Iris pigment epithelial cell (primary cell): ENCODE results near the gene WDFY1.
"Not testable (repeated sequence)": the region's sequence is repeated elsewhere in the genome, so short reads cannot be mapped to it uniquely, and the experiment has no call there.

Experiments used
- DNase-seq: peaks from one replicate; pipeline ENCODE4 v3.0.0-alpha.2; 2011; ENCODE audit warnings: low read depth

WDFY1 gene

DNA sequence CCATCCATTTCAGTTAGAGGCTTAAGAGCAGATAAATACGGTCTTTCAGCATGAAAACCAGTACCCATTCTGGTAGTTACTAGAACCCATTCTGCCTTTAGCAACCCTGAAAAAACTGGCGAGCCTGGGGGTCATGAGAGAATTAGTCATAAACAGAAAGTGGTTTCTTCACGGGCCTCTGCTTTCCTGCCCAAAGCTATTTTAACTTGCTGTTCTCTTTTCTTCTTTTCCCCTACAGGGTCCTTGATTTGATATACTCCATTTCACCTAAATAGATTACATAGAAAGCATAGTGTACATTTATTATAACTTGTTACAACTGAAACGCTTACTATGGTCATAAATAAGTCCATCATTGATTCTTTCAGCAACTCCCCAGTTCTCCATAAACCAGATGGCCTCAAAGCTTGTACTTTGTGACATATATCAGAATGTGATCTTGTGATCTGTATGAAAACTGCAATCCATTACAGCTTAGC is 48.3 kb downstream of the WDFY1 start:
- DNase-seq, result peak; percentile 54

DNA sequence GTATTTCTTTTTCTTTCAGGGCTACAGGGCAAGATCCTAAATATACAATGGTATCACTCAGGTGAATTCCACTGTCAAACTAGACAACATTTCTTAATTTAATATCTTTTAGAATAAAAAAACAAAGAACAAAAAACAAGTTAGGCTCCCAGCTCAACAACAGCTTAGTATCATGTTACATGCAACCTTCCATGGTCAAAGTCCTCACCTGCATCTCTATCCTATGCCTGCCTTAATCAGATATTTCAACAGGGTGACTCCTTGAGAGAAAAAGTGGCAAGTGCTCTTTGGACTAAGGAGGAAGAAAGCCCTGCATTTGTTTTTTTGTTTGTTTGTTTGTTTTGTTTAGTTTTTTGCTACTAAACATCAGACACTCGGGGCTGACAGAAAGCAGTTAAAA is 50.2 kb downstream of the WDFY1 start:
- DNase-seq, result no peak

DNA sequence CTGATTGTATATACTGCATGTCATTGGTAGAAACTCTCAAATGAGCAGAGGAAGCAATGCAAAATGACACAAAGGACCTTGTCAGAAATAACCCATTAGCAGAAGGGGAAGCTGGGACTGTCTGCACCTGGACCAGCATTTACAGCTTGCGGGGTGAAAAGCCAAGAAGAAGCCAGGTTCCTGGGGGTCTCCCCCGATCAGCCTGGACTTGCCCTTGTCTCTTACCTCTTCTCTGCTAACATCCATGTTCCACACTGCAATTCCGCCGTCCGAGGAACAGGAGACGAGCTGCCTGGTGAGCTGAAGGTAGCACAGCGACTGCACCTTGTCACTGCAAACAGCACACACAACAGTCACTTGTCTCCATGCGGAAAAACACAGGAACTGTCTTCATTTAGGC is 51.1 kb downstream of the WDFY1 start:
- no peak for DNase-seq

DNA sequence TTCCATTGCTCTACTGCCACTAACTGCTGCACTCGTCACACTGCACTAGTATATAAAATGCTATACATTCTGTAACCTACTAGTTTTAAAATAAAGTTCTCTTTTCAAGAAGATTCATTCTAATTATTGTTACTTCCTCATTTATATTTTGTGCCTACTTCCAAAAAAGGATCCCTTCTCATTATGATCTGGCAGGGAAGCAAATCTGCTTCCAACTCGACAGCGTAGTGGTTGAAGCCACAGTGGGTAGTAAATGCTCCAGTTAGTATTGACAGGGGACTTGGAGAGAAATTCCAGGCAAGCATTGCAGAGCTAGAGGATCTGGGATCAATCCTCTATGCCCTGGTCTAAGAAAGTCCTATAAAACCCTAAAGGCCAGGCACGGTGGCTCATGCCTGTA is 54.4 kb downstream of the WDFY1 start:
- DNase-seq, result no peak

DNA sequence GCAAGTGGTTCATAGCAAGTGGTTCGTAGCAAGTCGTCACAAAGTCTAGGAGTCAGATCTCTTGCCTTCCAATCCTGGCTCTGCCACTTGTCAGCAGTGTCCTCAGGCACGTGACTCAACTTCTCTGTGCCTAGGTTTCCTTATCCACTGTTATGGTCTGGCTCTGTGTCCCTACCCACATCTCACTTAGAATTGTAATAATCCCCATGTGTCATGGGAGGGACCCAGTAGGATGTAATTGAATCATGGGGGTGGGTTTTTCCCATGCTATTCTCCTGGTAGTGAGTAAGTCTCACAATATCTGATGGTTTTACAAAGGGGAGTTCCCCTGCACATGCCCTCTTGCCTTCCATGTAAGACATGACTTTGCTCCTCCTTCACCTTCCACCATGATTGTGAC is 55.9 kb downstream of the WDFY1 start:
- DNase-seq, result no peak

DNA sequence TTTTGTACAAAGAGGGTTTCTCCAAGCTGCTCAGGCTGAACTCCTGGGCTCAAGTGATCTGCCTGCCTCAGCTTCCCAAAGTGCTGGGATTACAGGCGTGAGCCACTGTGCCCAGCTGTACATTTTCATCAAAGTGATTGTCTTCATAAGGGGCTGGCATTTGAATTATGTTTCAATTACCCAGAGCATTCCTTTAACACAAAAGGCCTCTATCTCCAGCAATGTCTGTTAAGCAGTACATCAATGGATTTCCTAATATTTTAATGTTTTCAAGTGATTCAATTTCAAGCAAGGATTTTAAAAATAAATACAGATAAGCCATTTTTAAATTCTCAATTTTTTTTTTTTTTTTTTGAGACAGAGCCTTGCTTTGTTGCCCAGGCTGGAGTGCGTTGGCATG is 56.9 kb downstream of the WDFY1 start:
- no peak for DNase-seq

DNA sequence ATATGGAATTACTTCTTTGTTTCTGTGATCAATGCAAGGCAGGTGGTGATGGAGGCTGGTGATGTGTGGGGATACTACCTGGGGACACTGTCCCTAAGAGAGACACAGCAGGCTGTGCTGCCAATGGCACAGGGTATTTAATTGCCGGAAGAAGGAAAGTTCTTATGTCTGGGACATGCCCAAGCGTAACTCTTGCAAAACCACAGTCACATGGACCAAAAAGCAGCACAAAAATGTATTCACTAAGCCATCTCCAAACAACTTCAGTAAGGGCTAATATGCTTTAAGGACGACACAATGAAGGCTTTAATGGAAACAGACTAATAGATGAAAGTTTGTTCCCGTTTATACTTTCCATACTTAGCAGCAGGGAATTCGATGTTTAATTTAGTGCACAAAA is 58.0 kb downstream of the WDFY1 start:
- peak; percentile 83 for DNase-seq

DNA sequence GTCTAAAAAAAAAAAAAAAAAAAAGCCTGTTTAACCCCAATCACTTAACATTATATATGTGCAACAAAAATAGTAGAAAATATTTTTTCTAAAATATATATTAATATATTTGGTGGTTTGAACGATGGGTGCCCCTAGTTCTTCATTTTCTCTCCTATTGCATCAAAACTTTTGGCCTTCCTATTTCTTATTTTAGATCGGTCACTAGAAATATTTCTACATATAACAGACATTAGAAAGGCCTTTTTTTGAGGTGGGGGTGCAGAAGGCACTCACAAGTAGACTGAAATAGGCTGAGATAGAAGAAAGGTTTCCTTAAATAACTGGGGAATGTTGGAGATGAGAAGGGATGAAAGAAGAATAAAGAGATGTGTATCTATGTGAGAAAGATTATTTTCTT is 58.4 kb downstream of the WDFY1 start:
- DNase-seq, result no peak

DNA sequence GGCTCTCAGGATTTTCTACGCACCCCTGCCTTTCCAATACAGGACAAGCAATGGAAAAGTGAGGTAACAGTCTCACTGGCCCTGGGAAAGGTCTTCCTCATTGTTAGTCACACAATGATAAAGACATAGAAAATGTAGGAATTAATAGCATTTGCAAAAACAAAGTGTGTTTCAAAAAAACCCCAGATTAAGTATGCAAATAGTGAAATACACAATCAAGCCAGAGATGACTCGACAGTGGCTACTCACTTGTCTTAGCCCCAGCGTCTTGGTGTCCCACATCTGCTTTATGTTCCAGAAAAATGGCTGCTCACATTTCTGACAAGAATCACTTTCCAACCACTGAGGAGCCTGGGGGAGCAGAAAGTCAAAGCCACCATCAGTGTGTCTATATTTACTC is 60.7 kb downstream of the WDFY1 start:
- DNase-seq, result peak; percentile 29

DNA sequence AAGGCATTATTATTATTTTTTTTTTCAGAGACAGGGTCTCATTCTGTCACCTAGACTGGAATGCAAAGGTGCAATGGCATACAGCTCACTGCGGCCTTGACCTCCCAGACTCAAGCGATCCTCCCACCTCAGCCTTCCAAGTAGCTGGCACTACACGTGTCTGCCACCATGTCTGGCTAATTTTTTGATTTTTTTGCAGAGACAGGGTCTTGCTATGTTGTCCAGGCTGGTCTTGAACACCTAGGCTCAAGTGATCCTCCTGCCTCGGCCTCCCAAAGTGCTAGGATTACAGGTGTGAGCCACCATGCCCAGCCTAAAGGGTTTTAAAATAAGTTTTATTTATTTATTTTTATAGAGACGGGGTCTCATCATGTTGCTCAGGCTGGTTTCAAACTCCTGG is 62.4 kb downstream of the WDFY1 start:
- DNase-seq, result no peak

DNA sequence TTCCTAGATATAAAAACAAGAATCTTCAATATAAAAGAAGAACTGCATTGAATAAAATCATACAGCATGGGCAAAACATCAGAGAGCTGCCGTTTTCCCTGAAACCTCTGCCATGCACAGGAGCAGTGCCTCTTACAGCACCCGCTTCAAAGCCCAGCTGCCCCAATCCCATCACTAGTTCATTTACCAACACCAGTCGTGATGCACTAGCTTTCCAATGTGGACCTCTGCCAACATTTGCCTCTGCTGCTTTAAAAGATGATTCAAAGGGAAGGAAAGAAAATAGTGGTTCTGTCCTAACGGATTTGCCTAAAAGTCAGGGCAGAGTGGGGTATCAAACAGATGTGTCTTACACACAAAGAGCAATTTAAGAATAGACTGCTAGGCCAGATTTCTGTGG is 64.3 kb downstream of the WDFY1 start:
- no peak for DNase-seq

DNA sequence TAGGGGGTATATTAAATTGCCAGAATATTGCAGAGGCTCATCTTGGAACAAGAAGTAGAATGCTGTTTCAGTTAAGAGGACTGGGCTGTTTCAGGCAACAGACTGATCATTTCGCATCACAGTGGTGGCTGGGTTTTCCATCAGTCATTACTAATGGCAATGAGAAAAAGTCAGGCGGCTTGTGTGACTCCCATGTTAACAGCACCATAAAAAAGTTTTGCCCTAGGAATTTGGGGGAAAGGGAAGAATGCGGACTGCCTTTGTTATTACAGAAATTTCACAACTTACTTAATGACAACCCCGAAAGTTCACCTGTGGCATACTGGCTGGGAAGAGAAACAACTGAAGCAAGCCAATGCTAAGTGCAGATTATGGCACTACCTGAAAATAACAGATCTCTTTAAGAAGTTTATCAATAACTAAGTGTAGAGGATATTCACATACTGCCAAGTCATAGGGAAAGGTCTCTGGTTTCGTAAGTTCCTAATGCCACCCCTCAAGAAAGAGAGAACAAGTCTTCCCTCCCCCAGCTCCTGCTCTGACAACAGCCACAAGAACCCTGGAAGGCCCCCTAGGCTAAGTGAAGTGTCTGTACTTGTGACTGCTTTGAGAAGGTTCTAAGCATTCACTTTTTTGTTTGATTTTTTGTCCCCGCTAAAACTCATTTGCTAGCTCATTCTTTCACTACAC is 67.3 kb downstream of the WDFY1 start:
- DNase-seq, result no peak

DNA sequence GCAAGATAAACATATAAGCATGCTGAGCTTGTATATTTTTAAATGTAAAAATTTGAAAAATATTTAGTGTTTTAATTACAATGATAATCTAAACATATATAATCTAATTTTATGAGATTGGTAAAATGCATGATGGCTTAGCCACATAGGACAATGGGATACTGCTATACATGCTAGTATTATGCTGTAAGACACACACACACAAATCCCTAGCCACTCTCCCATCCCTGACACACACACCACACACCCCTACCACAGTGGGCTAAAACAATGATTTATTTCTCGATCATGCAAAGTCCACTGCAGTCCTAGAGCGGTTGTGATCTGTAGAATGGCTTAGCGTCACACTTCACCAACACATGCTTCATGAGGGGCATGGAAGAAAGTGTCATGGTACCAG is 71.5 kb downstream of the WDFY1 start:
- no peak for DNase-seq

DNA sequence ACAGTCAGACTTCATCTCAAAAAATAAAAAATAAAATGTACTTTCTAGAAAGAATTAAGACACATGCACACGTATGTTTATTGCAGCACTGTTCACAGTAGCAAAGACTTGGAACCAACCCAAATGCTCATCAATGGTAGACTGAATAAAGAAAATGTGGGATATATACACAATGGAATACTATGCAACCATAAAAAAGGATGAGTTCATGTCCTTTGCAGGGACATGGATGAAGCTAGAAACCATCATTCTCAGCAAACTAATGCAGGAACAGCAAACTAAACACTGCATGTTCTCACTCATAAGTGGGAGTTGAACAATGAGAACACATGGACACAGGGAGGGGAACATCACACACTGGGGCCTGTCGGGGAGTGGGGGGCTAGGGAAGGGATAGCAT is 72.4 kb downstream of the WDFY1 start:
- DNase-seq, result not testable (repeated sequence)

DNA sequence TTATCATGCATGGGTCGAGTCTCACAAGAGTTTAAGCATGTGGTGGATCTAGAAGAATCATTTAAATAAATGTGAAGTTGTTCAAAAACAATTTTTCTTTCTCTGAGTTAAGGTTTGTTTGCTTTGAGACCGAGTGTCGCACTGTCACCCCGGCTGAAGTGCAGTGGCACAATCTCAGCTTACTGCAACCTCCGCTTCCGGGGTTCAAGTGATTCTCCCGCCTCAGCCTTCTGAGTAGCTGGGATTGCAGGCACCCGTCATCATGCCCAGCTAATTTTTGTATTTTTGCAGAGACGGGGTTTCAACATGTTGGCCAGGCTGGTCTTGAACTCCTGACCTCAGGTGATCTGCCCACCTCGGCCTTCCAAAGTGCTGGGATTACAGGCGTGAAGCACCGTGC is 73.5 kb downstream of the WDFY1 start:
- not testable (repeated sequence) for DNase-seq

DNA sequence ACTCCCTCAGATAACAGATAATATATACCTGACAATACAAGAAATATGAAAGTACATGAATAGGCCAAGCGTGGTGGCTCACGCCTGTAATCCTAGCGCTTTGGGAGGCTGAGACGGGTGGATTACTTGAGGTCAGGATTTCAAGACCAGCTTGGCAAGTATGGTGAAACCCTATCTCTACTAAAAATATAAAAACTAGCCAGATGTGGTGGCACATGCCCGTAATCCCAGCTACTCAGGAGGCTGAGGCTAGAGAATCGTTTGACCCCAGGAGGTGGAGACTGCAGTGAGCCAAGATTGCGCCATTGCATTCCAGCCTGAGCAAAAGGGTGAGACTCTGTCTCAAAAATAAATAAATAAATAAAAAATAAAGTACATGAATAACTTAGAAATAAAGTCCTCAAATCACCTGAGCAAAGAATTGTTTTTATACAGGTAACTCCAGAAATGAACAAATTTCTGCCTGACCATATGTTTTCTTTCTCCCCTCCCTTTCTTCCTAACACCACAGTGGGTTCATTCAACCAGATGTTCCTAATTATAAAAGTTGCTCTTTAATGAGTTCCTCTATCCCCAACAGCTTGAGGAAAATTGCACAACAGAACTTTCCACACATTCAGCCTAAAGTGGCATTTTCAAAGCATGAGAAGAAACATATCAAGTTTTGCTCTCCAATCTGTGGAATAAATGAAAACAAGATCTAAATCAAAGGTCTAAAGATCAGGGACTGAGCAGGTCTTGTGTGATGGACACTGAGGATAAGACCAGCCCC is 74.1 kb downstream of the WDFY1 start:
- no peak for DNase-seq

DNA sequence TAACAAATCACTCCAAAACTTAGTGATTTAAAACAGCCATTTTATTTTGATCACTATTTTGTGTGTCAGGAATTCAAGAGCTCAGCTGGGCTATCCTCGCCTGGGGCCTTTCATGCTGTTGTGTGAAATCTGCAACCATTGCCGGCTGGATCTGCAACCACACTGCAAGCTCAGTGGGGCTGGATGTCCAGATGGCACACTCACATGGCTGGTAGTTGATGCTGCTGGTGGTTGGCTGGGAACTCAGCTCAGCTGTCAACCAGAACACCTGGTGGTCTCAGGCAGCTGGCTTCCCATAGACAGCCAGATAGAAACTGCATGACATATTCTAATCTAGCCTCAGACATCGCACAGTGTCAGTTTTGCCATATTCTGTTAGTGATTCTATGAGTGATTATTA is 77.1 kb downstream of the WDFY1 start:
- DNase-seq, result no peak

DNA sequence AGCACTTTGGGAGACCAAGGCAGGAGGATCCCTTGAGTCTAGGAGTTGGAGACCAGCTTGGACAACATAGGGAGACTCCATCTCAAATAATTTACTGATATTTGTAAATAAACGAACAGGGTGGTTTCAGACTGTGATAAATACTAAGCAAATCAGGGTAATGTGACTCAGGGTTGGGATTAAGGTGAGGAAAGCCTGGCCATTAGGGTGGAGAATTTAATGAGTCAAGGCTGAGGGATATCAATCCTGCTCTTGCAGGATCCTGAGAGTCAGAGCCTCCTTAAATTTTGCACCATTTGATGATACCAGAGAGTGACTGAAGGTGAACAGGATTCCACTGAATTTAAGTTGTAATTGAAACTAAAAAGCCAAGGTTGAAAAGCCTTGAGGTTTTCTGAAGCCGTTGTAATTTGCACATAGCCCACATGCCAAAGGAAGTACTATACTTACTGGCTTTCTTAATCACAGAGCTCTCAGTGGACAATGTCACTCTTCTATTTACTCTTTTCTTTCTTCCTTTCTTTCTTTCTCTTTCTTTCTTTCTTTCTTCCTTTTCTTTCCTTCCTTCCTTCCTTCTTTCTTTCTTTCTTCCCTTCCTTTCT is 79.1 kb downstream of the WDFY1 start:
- DNase-seq, result peak; percentile 38

DNA sequence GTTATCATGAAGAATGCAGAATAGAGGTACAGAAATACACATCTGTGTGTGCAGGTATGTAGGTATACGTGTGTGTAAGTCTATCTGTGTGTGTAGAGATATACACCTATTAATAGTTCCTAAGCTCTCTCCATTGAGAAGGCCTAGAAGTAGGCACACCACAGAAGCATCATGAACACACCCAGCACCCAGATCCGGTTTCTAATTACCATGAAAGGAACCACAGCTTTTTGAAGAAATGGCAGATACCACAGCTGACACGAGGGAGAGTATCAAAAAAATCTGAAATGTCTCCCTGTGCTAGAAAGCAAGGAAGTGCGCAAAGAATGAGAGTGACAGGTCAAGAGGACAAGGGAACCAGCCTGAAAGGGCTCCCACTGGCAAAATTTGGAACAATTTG is 80.0 kb downstream of the WDFY1 start:
- no peak for DNase-seq

DNA sequence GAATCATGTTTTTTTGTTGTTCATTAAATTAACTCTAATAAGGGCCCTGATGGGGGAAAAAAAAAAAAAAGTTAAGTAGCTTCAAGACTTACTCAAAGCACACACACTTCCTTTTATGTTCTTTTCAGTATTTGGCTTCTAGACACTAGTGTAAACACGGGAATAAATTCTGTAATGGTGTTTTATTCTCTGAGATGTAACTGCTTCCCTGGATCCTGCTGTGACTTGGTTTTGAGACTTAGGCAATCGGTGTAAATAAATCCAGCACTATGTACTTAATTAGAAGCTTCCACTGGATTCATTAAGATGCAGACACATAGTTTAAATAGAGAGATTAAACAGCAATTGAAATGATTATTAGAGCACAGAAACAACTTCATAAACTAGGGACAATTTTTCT is 81.6 kb downstream of the WDFY1 start:
- DNase-seq, result no peak

DNA sequence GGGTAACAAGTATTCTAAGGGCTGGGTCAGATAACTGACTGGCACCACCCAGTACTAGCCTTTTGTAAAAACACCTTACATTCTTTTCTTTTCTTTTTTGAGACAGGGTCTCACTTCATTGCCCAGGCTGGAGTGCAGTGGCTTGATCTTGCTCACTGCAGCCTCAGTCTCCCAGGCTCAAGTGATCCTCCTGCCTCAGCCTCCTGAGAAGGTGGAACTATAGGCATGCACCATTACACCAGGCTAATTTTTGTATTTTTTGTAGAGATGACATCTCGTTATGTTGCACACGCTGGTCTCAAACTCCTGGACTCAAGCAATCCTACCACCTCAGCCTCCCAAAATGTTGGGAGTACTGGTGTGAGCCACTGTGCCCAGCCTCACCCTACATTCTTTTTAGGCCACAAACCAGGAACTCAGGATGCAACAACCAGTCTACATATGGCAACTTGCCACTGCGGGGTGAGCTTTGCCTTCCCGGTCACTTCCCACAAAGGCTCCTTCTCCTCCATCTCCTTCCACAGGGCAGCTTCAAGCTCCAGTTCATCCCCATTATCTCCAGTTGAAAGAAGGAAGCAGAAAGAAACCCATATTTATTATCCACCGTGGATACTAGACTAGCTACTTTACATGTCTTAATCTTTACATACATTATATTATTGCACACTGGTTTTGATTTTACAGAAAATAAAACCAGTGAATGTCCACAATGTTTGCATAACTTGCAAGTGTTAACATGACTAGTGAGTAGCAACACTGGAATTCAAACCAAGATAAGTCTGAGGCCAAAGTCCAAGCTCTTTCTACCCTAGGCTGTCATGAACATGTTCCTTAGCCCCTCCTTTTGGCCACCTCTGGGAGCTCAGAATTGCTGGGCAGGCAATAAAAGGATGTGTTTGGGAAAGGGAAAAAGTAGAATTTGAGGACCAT is 84.1 kb downstream of the WDFY1 start:
- DNase-seq, result peak; percentile 84

DNA sequence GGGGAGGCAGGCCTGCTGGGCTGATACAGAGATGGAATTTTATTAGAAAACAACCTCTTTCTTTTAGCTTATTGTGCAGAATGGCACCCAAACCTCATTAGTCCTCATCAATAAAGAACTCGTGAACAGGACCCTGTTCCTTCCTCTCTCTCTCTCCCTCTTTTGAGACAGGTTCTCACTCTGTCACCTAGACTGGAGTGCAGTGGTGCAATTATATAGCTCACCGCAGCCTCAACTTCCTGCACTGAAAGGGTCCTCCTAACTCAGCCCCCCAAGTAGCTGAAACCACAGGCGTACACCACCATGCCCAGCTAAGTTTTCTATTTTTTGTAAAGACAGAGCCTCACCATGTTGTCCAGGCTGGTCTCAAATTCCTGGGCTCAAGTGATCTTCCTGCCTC is 86.1 kb downstream of the WDFY1 start:
- DNase-seq, result no peak
